Stimulated activated CD4-positive, alpha-beta T cell treated with anti-CD3 and anti-CD28 coated beads, Interleukin-2, amount 100 ng/mL, for 24 hours (primary cell): ENCODE results near the gene RPUSD3.
"Not testable (repeated sequence)": the region's sequence is repeated elsewhere in the genome, so short reads cannot be mapped to it uniquely, and the experiment has no call there.

ENCODE experiments used
- DNase-seq, 2 donors: peaks; one replicate each; pipeline ENCODE4 v3.0.0-alpha.2; 2020

RPUSD3 gene

GRCh38 chr3:9843715-9844438, at the start of gene RPUSD3:
Gene RPUSD3 (minus strand): TSS chr3:9844008. CDS start chr3:9843990, 18 bp downstream.
- peak; percentile 98 to 99 for DNase-seq

- DNase-seq: no peak
Measured at GRCh38 chr3:9891072-9891622, 47.3 kb upstream of the RPUSD3 start.

GRCh38 chr3:9890249-9891071, 46.7 kb upstream of the RPUSD3 start, which contains the start of gene JAGN1:
Gene JAGN1 (plus strand): TSS chr3:9890610. CDS start chr3:9890723, 113 bp downstream.
- DNase-seq: peak; percentile 91 to 92

GRCh38 chr3:9889405-9889804, 45.6 kb upstream of the RPUSD3 start:
- no peak for DNase-seq

GRCh38 chr3:9888540-9888939, 44.7 kb upstream of the RPUSD3 start:
- no peak for DNase-seq

GRCh38 chr3:9887480-9887879, 43.7 kb upstream of the RPUSD3 start:
- no peak for DNase-seq

- DNase-seq: no peak
Measured at GRCh38 chr3:9886328-9886727, 42.5 kb upstream of the RPUSD3 start.

GRCh38 chr3:9884555-9885165, 40.9 kb upstream of the RPUSD3 start:
- DNase-seq: no peak

GRCh38 chr3:9883706-9884554, 40.1 kb upstream of the RPUSD3 start:
- no peak for DNase-seq

GRCh38 chr3:9881441-9881840, 37.6 kb upstream of the RPUSD3 start:
- DNase-seq: no peak

- DNase-seq: no peak
Measured at GRCh38 chr3:9879830-9880549, 36.2 kb upstream of the RPUSD3 start, which contains the start of gene CIDEC. Gene CIDEC (minus strand): TSS chr3:9880253. CDS start chr3:9878486, 1,767 bp downstream.

- DNase-seq: no peak
Measured at GRCh38 chr3:9878700-9879099, 34.9 kb upstream of the RPUSD3 start.

GRCh38 chr3:9876991-9877390, 33.2 kb upstream of the RPUSD3 start:
- no peak for DNase-seq

- DNase-seq: not testable (repeated sequence)
Measured at GRCh38 chr3:9876255-9876654, 32.4 kb upstream of the RPUSD3 start.

- no peak for DNase-seq
Measured at GRCh38 chr3:9875448-9875847, 31.6 kb upstream of the RPUSD3 start.

GRCh38 chr3:9872067-9872466, 28.3 kb upstream of the RPUSD3 start:
- not testable (repeated sequence) for DNase-seq

GRCh38 chr3:9870978-9871377, 27.2 kb upstream of the RPUSD3 start:
- no peak for DNase-seq

- no peak for DNase-seq
Measured at GRCh38 chr3:9869955-9870354, 26.1 kb upstream of the RPUSD3 start.

GRCh38 chr3:9867106-9867505, 23.3 kb upstream of the RPUSD3 start:
- DNase-seq: no peak

- no peak for DNase-seq
Measured at GRCh38 chr3:9866639-9867038, 22.8 kb upstream of the RPUSD3 start.

GRCh38 chr3:9865125-9865637, 21.4 kb upstream of the RPUSD3 start:
- not testable (repeated sequence) for DNase-seq
